Mesendoderm (in vitro differentiated cells): ENCODE results near the gene STX18.
A peak's percentile ranks its signal among the peaks of the same experiment; 100 is the strongest.

ENCODE experiments used
- DNase-seq: peaks from one replicate; pipeline ENCODE4 v3.0.0; 2013
- H2AK5ac ChIP-seq: 2 replicates; pipeline ENCODE4 v1.6.1; 2013; ENCODE audit warnings: low read length, inconsistent platforms
- H2BK120ac ChIP-seq: 2 replicates; pipeline ENCODE4 v1.6.1; 2013; ENCODE audit warnings: low read depth, mild to moderate bottlenecking, low read length, moderate library complexity, mixed read lengths
- H2BK15ac ChIP-seq: replicated peaks from 2 replicates; pipeline ENCODE4 v1.6.1; 2013; ENCODE audit warnings: low read depth, mild to moderate bottlenecking, moderate library complexity
- H2BK5ac ChIP-seq: 2 replicates; pipeline ENCODE4 v1.6.1; 2013; ENCODE audit warnings: low read length, inconsistent platforms
- H3K18ac ChIP-seq: 2 replicates; pipeline ENCODE4 v1.6.1; 2013; ENCODE audit warnings: mild to moderate bottlenecking, low read length, mixed read lengths
- H3K23ac ChIP-seq: one replicate; pipeline ENCODE4 v1.6.1; 2013; ENCODE audit warnings: low read length
- H3K27ac ChIP-seq: 2 replicates; pipeline ENCODE4 v1.5.1; 2013; ENCODE audit warnings: low read depth, mild to moderate bottlenecking, inconsistent platforms, low read length, moderate library complexity
- H3K27me3 ChIP-seq: 2 replicates; pipeline ENCODE4 v1.6.1; 2013; ENCODE audit warnings: low read length, control low read depth, mild to moderate bottlenecking, inconsistent platforms; ENCODE audit not compliant: insufficient read depth, poor library complexity
- H3K36me3 ChIP-seq: 2 replicates; pipeline ENCODE4 v1.6.1; 2013; ENCODE audit warnings: low read length, inconsistent platforms; ENCODE audit not compliant: control insufficient read depth, insufficient read depth
- H3K4ac ChIP-seq: one replicate; pipeline ENCODE4 v1.6.1; 2013; ENCODE audit warnings: low read depth, mild to moderate bottlenecking, low read length, moderate library complexity
- H3K4me1 ChIP-seq: 2 replicates; pipeline ENCODE4 v1.6.1; 2013; ENCODE audit warnings: low read depth, low read length, inconsistent platforms; ENCODE audit not compliant: control insufficient read depth
- H3K4me2 ChIP-seq: 2 replicates; pipeline ENCODE4 v1.6.1; 2013; ENCODE audit warnings: low read length
- H3K4me3 ChIP-seq: 2 replicates; pipeline ENCODE4 v1.5.1; 2013; ENCODE audit warnings: mild to moderate bottlenecking, low read length
- H3K56ac ChIP-seq: one replicate; pipeline ENCODE4 v1.6.1; 2013; ENCODE audit warnings: low read length
- H3K79me1 ChIP-seq: 2 replicates; pipeline ENCODE4 v1.6.1; 2013; ENCODE audit warnings: low read length, inconsistent platforms
- H3K79me2 ChIP-seq: 2 replicates; pipeline ENCODE4 v1.6.1; 2013; ENCODE audit warnings: mild to moderate bottlenecking, low read length; ENCODE audit not compliant: control insufficient read depth, insufficient read depth
- H3K9ac ChIP-seq: 2 replicates; pipeline ENCODE4 v1.6.1; 2013; ENCODE audit warnings: low read length, inconsistent platforms
- H4K5ac ChIP-seq: one replicate; pipeline ENCODE4 v1.6.1; 2013; ENCODE audit warnings: low read length
- H4K8ac ChIP-seq: one replicate; pipeline ENCODE4 v1.6.1; 2013; ENCODE audit warnings: low read depth, mild to moderate bottlenecking, control low read depth, low read length, moderate library complexity
- WGBS: extraction: QIAGEN DNeasy Blood & Tissue Kit; methylation state at CpG from one replicate; pipeline ENCODE4 v1.1.7; 2013; ENCODE audit warnings: low lambda C conversion rate, missing lambda C conversion rate; ENCODE audit not compliant: insufficient coverage; ENCODE audit errors: extremely low coverage; 5-methylcytosine and 5-hydroxymethylcytosine counted together

The STX18 gene

GRCh38 chr4:4564522-4564921, 22.7 kb upstream of the STX18 start:
- H3K4ac ChIP-seq: no peak overlapping the region
- no peak overlapping the region for H4K5ac ChIP-seq
- no peak overlapping the region for H2BK5ac ChIP-seq
- H3K4me1 ChIP-seq: no peaks in the 10 kb centered on the region
- H2BK120ac ChIP-seq: no peak overlapping the region
- no peak overlapping the region for H3K4me2 ChIP-seq
- H3K23ac ChIP-seq: no peak overlapping the region
- H3K27ac ChIP-seq: no peak overlapping the region
- no peak overlapping the region for H3K4me3 ChIP-seq
- H2BK15ac ChIP-seq: no peak overlapping the region
- H2AK5ac ChIP-seq: no peak overlapping the region
- no peak for DNase-seq
- H3K27me3 ChIP-seq: no peaks in the 10 kb centered on the region
- H4K8ac ChIP-seq: no peak overlapping the region
- no peak overlapping the region for H3K18ac ChIP-seq
- no peaks in the 10 kb centered on the region for H3K79me2 ChIP-seq
- no peak overlapping the region for H3K56ac ChIP-seq
- no peaks in the 10 kb centered on the region for H3K36me3 ChIP-seq
- H3K9ac ChIP-seq: no peak overlapping the region
- no peaks in the 10 kb centered on the region for H3K79me1 ChIP-seq
- WGBS: no CpG with 5 or more reads among the region's 3 CpGs

- Histone ChIP-seq H3K4ac (no peak overlapping the region), H3K4me1 (peaks cover 3% of the 10 kb centered on the region), H2BK5ac (no peak overlapping the region), H3K4me3 (no peak overlapping the region), H3K79me2 (no peaks in the 10 kb centered on the region), H3K56ac (no peak overlapping the region), H3K9ac (no peak overlapping the region), H4K5ac (no peak overlapping the region), H2BK120ac (no peak overlapping the region), H3K23ac (no peak overlapping the region), H3K27me3 (no peaks in the 10 kb centered on the region), H3K18ac (no peak overlapping the region), H2BK15ac (no peak overlapping the region), H4K8ac (no peak overlapping the region), H3K36me3 (no peaks in the 10 kb centered on the region), H3K27ac (no peak overlapping the region), H3K79me1 (no peaks in the 10 kb centered on the region), H2AK5ac (no peak overlapping the region), H3K4me2 (no peak overlapping the region)
- no peak for DNase-seq
- no CpG with 5 or more reads among the region's 5 CpGs for WGBS
Measured at GRCh38 chr4:4560642-4561041, 18.8 kb upstream of the STX18 start.

- no peak overlapping the region for H3K56ac ChIP-seq
- H4K8ac ChIP-seq: no peak overlapping the region
- H4K5ac ChIP-seq: no peak overlapping the region
- no peak overlapping the region for H3K23ac ChIP-seq
- H3K4me1 ChIP-seq: peaks cover 4% of the 10 kb centered on the region
- no peak overlapping the region for H3K4ac ChIP-seq
- H2AK5ac ChIP-seq: no peak overlapping the region
- no peak overlapping the region for H3K4me3 ChIP-seq
- H3K4me2 ChIP-seq: no peak overlapping the region
- H3K36me3 ChIP-seq: no peaks in the 10 kb centered on the region
- no peaks in the 10 kb centered on the region for H3K79me1 ChIP-seq
- no CpG with 5 or more reads among the region's 3 CpGs for WGBS
- H2BK15ac ChIP-seq: no peak overlapping the region
- no peak overlapping the region for H3K27ac ChIP-seq
- no peak overlapping the region for H2BK120ac ChIP-seq
- DNase-seq: no peak
- H3K9ac ChIP-seq: no peak overlapping the region
- no peaks in the 10 kb centered on the region for H3K27me3 ChIP-seq
- H3K79me2 ChIP-seq: no peaks in the 10 kb centered on the region
- no peak overlapping the region for H2BK5ac ChIP-seq
- no peak overlapping the region for H3K18ac ChIP-seq
Measured at GRCh38 chr4:4560136-4560535, 18.3 kb upstream of the STX18 start.

GRCh38 chr4:4559596-4559995, 17.7 kb upstream of the STX18 start:
- H3K79me2 ChIP-seq: no peaks in the 10 kb centered on the region
- no peak overlapping the region for H2AK5ac ChIP-seq
- no peak overlapping the region for H2BK5ac ChIP-seq
- H2BK15ac ChIP-seq: no peak overlapping the region
- no CpG with 5 or more reads among the region's 6 CpGs for WGBS
- H3K27ac ChIP-seq: no peak overlapping the region
- no peak overlapping the region for H3K23ac ChIP-seq
- H3K27me3 ChIP-seq: no peaks in the 10 kb centered on the region
- H3K56ac ChIP-seq: no peak overlapping the region
- no peak overlapping the region for H3K4me3 ChIP-seq
- DNase-seq: no peak
- H4K8ac ChIP-seq: no peak overlapping the region
- no peak overlapping the region for H3K4ac ChIP-seq
- no peaks in the 10 kb centered on the region for H3K36me3 ChIP-seq
- peaks cover 4% of the 10 kb centered on the region for H3K4me1 ChIP-seq
- no peak overlapping the region for H2BK120ac ChIP-seq
- H3K9ac ChIP-seq: no peak overlapping the region
- no peak overlapping the region for H3K18ac ChIP-seq
- H4K5ac ChIP-seq: no peak overlapping the region
- no peak overlapping the region for H3K4me2 ChIP-seq
- H3K79me1 ChIP-seq: no peaks in the 10 kb centered on the region

GRCh38 chr4:4558881-4559280, 17.0 kb upstream of the STX18 start:
- no peak overlapping the region for H2BK120ac ChIP-seq
- no peak overlapping the region for H2BK5ac ChIP-seq
- no CpG with 5 or more reads among the region's 4 CpGs for WGBS
- no peaks in the 10 kb centered on the region for H3K27me3 ChIP-seq
- no peak overlapping the region for H3K9ac ChIP-seq
- H3K4me2 ChIP-seq: no peak overlapping the region
- no peak overlapping the region for H2AK5ac ChIP-seq
- no peak overlapping the region for H3K27ac ChIP-seq
- H4K5ac ChIP-seq: no peak overlapping the region
- no peaks in the 10 kb centered on the region for H3K79me2 ChIP-seq
- DNase-seq: no peak
- no peaks in the 10 kb centered on the region for H3K36me3 ChIP-seq
- no peak overlapping the region for H3K4ac ChIP-seq
- H3K18ac ChIP-seq: no peak overlapping the region
- no peak overlapping the region for H2BK15ac ChIP-seq
- H3K4me1 ChIP-seq: peaks cover 4% of the 10 kb centered on the region
- H3K23ac ChIP-seq: no peak overlapping the region
- no peaks in the 10 kb centered on the region for H3K79me1 ChIP-seq
- H3K56ac ChIP-seq: no peak overlapping the region
- no peak overlapping the region for H3K4me3 ChIP-seq
- H4K8ac ChIP-seq: no peak overlapping the region

GRCh38 chr4:4555916-4556315, 14.1 kb upstream of the STX18 start:
- Histone ChIP-seq H3K18ac (no peak overlapping the region), H4K8ac (no peak overlapping the region), H3K4me3 (no peak overlapping the region), H3K23ac (no peak overlapping the region), H3K79me2 (no peaks in the 10 kb centered on the region), H2BK5ac (no peak overlapping the region), H3K4me1 (peaks cover 4% of the 10 kb centered on the region), H3K4me2 (no peak overlapping the region), H3K56ac (no peak overlapping the region), H3K27me3 (no peaks in the 10 kb centered on the region), H3K36me3 (no peaks in the 10 kb centered on the region), H3K27ac (no peak overlapping the region), H2BK120ac (no peak overlapping the region), H4K5ac (no peak overlapping the region), H3K4ac (no peak overlapping the region), H3K9ac (no peak overlapping the region), H3K79me1 (no peaks in the 10 kb centered on the region), H2BK15ac (no peak overlapping the region), H2AK5ac (no peak overlapping the region)
- WGBS: no CpG with 5 or more reads among the region's 4 CpGs
- DNase-seq: peak; percentile 74
